ENCODE results near the gene TMPRSS11F.
"Not testable (repeated sequence)": the region's sequence is repeated elsewhere in the genome, so short reads cannot be mapped to it uniquely, and the experiment has no call there.

TMPRSS11F gene

GRCh38 chr4:68129793-68130192, at the start of gene TMPRSS11F:
Gene TMPRSS11F (minus strand): TSS chr4:68129869. CDS start chr4:68129820, 49 bp downstream.
- peak; percentile 60 for DNase-seq (ENCODE audit: low read depth, low spot score)

- DNase-seq (ENCODE audit: low read depth, low spot score) = no peak
Measured at GRCh38 chr4:68176904-68177303, 47.2 kb upstream of the TMPRSS11F start.

- no peak for DNase-seq (ENCODE audit: low read depth, low spot score)
Measured at GRCh38 chr4:68176500-68176899, 46.8 kb upstream of the TMPRSS11F start.

GRCh38 chr4:68175562-68176155, 46.0 kb upstream of the TMPRSS11F start:
- peak; percentile 32 for DNase-seq (ENCODE audit: low read depth, low spot score)

GRCh38 chr4:68174389-68174788, 44.7 kb upstream of the TMPRSS11F start:
- DNase-seq (ENCODE audit: low read depth, low spot score) = not testable (repeated sequence)

- not testable (repeated sequence) for DNase-seq (ENCODE audit: low read depth, low spot score)
Measured at GRCh38 chr4:68172147-68172546, 42.5 kb upstream of the TMPRSS11F start.

GRCh38 chr4:68167706-68168105, 38.0 kb upstream of the TMPRSS11F start:
- DNase-seq (ENCODE audit: low read depth, low spot score) = no peak

- DNase-seq (ENCODE audit: low read depth, low spot score) = no peak
Measured at GRCh38 chr4:68167166-68167565, 37.5 kb upstream of the TMPRSS11F start.

- DNase-seq (ENCODE audit: low read depth, low spot score) = no peak
Measured at GRCh38 chr4:68163754-68164153, 34.1 kb upstream of the TMPRSS11F start.

- no peak for DNase-seq (ENCODE audit: low read depth, low spot score)
Measured at GRCh38 chr4:68162196-68162595, 32.5 kb upstream of the TMPRSS11F start.

GRCh38 chr4:68152411-68152810, 22.7 kb upstream of the TMPRSS11F start:
- no peak for DNase-seq (ENCODE audit: low read depth, low spot score)

- DNase-seq (ENCODE audit: low read depth, low spot score) = no peak
Measured at GRCh38 chr4:68148800-68149685, 19.4 kb upstream of the TMPRSS11F start.

GRCh38 chr4:68147079-68147478, 17.4 kb upstream of the TMPRSS11F start:
- no peak for DNase-seq (ENCODE audit: low read depth, low spot score)

GRCh38 chr4:68145261-68145660, 15.6 kb upstream of the TMPRSS11F start:
- no peak for DNase-seq (ENCODE audit: low read depth, low spot score)

GRCh38 chr4:68141852-68142251, 12.2 kb upstream of the TMPRSS11F start:
- DNase-seq (ENCODE audit: low read depth, low spot score) = no peak

- DNase-seq (ENCODE audit: low read depth, low spot score) = peak; percentile 1
Measured at GRCh38 chr4:68132342-68132741, 2.7 kb upstream of the TMPRSS11F start.

GRCh38 chr4:68124262-68124661, 5.4 kb downstream of the TMPRSS11F start:
- no peak for DNase-seq (ENCODE audit: low read depth, low spot score)

GRCh38 chr4:68123525-68123924, 6.1 kb downstream of the TMPRSS11F start:
- no peak for DNase-seq (ENCODE audit: low read depth, low spot score)

- no peak for DNase-seq (ENCODE audit: low read depth, low spot score)
Measured at GRCh38 chr4:68119921-68120320, 9.7 kb downstream of the TMPRSS11F start.

GRCh38 chr4:68110441-68110840, 19.2 kb downstream of the TMPRSS11F start:
- DNase-seq (ENCODE audit: low read depth, low spot score) = no peak

- no peak for DNase-seq (ENCODE audit: low read depth, low spot score)
Measured at GRCh38 chr4:68109868-68110267, 19.8 kb downstream of the TMPRSS11F start.

- DNase-seq (ENCODE audit: low read depth, low spot score) = no peak
Measured at GRCh38 chr4:68082758-68083157, 46.9 kb downstream of the TMPRSS11F start.

GRCh38 chr4:68079928-68080327, 49.7 kb downstream of the TMPRSS11F start:
- no peak for DNase-seq (ENCODE audit: low read depth, low spot score)

Data from ELF-1 (cell line).